Neural cell (in vitro differentiated cells): ENCODE measurements around the gene HSPBAP1. TPM values are rescaled to one million over a fixed set of nuclear protein-coding genes. Genes with fewer than 3 reads are reported as not detected.
"Not testable (repeated sequence)": the region's sequence is repeated elsewhere in the genome, so short reads cannot be mapped to it uniquely, and the experiment has no call there.

ENCODE experiments used
- H2AFZ ChIP-seq: fragments of 200-600, 300-800 bp; sonication (generic), shearing (Covaris generic); 2 replicates; pipeline ENCODE4 v1.6.0; 2014; ENCODE audit warnings: low read depth, mild to moderate bottlenecking, antibody characterized with exemption, low read length, moderate library complexity
- H3F3A ChIP-seq: fragments of 200-600 bp; shearing (Covaris generic); 2 replicates; pipeline ENCODE4 v1.6.1; 2016; ENCODE audit warnings: mild to moderate bottlenecking, moderate library complexity, mixed read lengths, antibody characterized with exemption, low read length; ENCODE audit not compliant: insufficient read depth, poor library complexity, severe bottlenecking
- H3K27ac ChIP-seq: fragments of 200-600, 300-800 bp; sonication (generic), shearing (Covaris generic); 2 replicates; pipeline ENCODE4 v1.5.1; 2014; ENCODE audit warnings: mild to moderate bottlenecking, low read length, moderate library complexity
- H3K27me3 ChIP-seq: fragments of 300-800, 200-600 bp; sonication (generic), shearing (Covaris generic); 2 replicates; pipeline ENCODE4 v1.6.0; 2014; ENCODE audit warnings: mild to moderate bottlenecking, low read depth, low read length, moderate library complexity; ENCODE audit not compliant: insufficient read depth
- H3K36me3 ChIP-seq: fragments of 300-800, 200-600 bp; sonication (generic), shearing (Covaris generic); 2 replicates; pipeline ENCODE4 v1.5.1; 2014; ENCODE audit warnings: mild to moderate bottlenecking, antibody characterized with exemption, low read length, moderate library complexity; ENCODE audit not compliant: insufficient read depth
- H3K4me2 ChIP-seq: fragments of 300-800, 200-600 bp; sonication (generic), shearing (Covaris generic); 2 replicates; pipeline ENCODE4 v1.6.0; 2014; ENCODE audit warnings: mild to moderate bottlenecking, low read length
- H3K4me3 ChIP-seq: fragments of 300-800, 200-600 bp; sonication (generic), shearing (Covaris generic); 2 replicates; pipeline ENCODE4 v1.5.1; 2014; ENCODE audit warnings: mild to moderate bottlenecking, low read length, moderate library complexity
- H3K79me2 ChIP-seq: fragments of 200-600 bp; shearing (Covaris generic); replicated peaks from 2 replicates; pipeline ENCODE4 v1.6.0; 2014; ENCODE audit warnings: mild to moderate bottlenecking, low read length, moderate library complexity; ENCODE audit not compliant: insufficient read depth
- H3K9ac ChIP-seq: fragments of 300-800, 200-600 bp; sonication (generic), shearing (Covaris generic); 2 replicates; pipeline ENCODE4 v1.6.1; 2016; ENCODE audit warnings: mild to moderate bottlenecking, low read length, mixed read lengths
- H3K9me2 ChIP-seq: fragments of 200-600 bp; shearing (Covaris generic); 2 replicates; pipeline ENCODE4 v1.6.1; 2016; ENCODE audit warnings: mild to moderate bottlenecking, low read length, mixed read lengths; ENCODE audit not compliant: insufficient read depth
- H3K9me3 ChIP-seq: fragments of 200-600, 300-800 bp; sonication (generic), shearing (Covaris generic); 2 replicates; pipeline ENCODE4 v1.6.1; 2016; ENCODE audit warnings: mild to moderate bottlenecking, mixed run types, low read length, moderate library complexity, mixed read lengths
- H4K20me1 ChIP-seq: fragments of 200-600 bp; shearing (Covaris generic); 2 replicates; pipeline ENCODE4 v1.6.1; 2016; ENCODE audit warnings: mild to moderate bottlenecking, mixed run types; ENCODE audit not compliant: insufficient read depth
- EP300 ChIP-seq: fragments of 450-650 bp; conservative IDR thresholded peaks from 2 replicates; pipeline ENCODE4 v1.6.1; 2014; ENCODE audit warnings: antibody characterized with exemption, mild to moderate bottlenecking, moderate library complexity; ENCODE audit not compliant: poor library complexity, severe bottlenecking
- EZH2 ChIP-seq: fragments of 200-600, 300-800 bp; shearing (Covaris generic), sonication (generic); IDR thresholded peaks from 2 replicates; pipeline ENCODE4 v1.6.1; 2014; ENCODE audit warnings: antibody characterized with exemption, low read length, borderline replicate concordance, mild to moderate bottlenecking; ENCODE audit not compliant: insufficient read depth, poor library complexity, severe bottlenecking
- MXI1 ChIP-seq: fragments of 450-650 bp; conservative IDR thresholded peaks from 2 replicates; pipeline ENCODE4 v1.6.1; 2014; ENCODE audit warnings: antibody characterized with exemption, mild to moderate bottlenecking; ENCODE audit not compliant: poor library complexity, severe bottlenecking
- POLR2AphosphoS5 ChIP-seq: IDR thresholded peaks from 2 replicates; pipeline ENCODE4 v1.6.1; 2012
- RAD21 ChIP-seq: fragments of 450-650 bp; conservative IDR thresholded peaks from 2 replicates; pipeline ENCODE4 v1.6.1; 2014; ENCODE audit warnings: antibody characterized with exemption, mild to moderate bottlenecking, moderate library complexity
- SMC3 ChIP-seq: fragments of 450-650 bp; conservative IDR thresholded peaks from 2 replicates; pipeline ENCODE4 v1.6.1; 2014; ENCODE audit warnings: antibody characterized with exemption, mild to moderate bottlenecking, moderate library complexity; ENCODE audit not compliant: poor library complexity
- TAF1 ChIP-seq: IDR thresholded peaks from 2 replicates; pipeline ENCODE4 v1.6.1; 2012; ENCODE audit warnings: low read depth
- polyA plus RNA-seq: library from polyadenylated mRNA; depleted of rRNA; stranded (reverse); fragments of >200 nt; gene quantifications from 2 replicates; pipeline ENCODE4 v1.2.3, GENCODE V29; 2014
- TF ChIP-seq, protein P1 (sequence below): IDR thresholded peaks from 2 replicates; pipeline ENCODE4 v1.6.1; 2012; ENCODE audit warnings: borderline replicate concordance
- TF ChIP-seq, protein P2 (sequence below): fragments of 450-650 bp; IDR thresholded peaks from 2 replicates; pipeline ENCODE4 v1.5.1; 2014; ENCODE audit warnings: antibody characterized with exemption, mild to moderate bottlenecking, moderate library complexity; ENCODE audit not compliant: poor library complexity, severe bottlenecking

The HSPBAP1 gene
- polyA plus RNA-seq, 1 donor from 2014 or later = 8.6 TPM

GRCh38 chr3:122714273-122714672 is 79.4 kb downstream of the HSPBAP1 start:
- TF ChIP-seq, protein P1, sequence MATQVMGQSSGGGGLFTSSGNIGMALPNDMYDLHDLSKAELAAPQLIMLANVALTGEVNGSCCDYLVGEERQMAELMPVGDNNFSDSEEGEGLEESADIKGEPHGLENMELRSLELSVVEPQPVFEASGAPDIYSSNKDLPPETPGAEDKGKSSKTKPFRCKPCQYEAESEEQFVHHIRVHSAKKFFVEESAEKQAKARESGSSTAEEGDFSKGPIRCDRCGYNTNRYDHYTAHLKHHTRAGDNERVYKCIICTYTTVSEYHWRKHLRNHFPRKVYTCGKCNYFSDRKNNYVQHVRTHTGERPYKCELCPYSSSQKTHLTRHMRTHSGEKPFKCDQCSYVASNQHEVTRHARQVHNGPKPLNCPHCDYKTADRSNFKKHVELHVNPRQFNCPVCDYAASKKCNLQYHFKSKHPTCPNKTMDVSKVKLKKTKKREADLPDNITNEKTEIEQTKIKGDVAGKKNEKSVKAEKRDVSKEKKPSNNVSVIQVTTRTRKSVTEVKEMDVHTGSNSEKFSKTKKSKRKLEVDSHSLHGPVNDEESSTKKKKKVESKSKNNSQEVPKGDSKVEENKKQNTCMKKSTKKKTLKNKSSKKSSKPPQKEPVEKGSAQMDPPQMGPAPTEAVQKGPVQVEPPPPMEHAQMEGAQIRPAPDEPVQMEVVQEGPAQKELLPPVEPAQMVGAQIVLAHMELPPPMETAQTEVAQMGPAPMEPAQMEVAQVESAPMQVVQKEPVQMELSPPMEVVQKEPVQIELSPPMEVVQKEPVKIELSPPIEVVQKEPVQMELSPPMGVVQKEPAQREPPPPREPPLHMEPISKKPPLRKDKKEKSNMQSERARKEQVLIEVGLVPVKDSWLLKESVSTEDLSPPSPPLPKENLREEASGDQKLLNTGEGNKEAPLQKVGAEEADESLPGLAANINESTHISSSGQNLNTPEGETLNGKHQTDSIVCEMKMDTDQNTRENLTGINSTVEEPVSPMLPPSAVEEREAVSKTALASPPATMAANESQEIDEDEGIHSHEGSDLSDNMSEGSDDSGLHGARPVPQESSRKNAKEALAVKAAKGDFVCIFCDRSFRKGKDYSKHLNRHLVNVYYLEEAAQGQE = no peak
- TF ChIP-seq SMC3 (no peak), POLR2AphosphoS5 (no peak), EZH2 (no peak), MXI1 (no peak), RAD21 (no peak), EP300 (no peak), TAF1 (no peak)
- TF ChIP-seq, protein P2, sequence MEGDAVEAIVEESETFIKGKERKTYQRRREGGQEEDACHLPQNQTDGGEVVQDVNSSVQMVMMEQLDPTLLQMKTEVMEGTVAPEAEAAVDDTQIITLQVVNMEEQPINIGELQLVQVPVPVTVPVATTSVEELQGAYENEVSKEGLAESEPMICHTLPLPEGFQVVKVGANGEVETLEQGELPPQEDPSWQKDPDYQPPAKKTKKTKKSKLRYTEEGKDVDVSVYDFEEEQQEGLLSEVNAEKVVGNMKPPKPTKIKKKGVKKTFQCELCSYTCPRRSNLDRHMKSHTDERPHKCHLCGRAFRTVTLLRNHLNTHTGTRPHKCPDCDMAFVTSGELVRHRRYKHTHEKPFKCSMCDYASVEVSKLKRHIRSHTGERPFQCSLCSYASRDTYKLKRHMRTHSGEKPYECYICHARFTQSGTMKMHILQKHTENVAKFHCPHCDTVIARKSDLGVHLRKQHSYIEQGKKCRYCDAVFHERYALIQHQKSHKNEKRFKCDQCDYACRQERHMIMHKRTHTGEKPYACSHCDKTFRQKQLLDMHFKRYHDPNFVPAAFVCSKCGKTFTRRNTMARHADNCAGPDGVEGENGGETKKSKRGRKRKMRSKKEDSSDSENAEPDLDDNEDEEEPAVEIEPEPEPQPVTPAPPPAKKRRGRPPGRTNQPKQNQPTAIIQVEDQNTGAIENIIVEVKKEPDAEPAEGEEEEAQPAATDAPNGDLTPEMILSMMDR = no peak
- Histone ChIP-seq H3K4me3 (no peak overlapping the region), H3K9ac (no peak overlapping the region)

GRCh38 chr3:122710616-122711251 is 82.9 kb downstream of the HSPBAP1 start:
- H4K20me1 ChIP-seq, H3K27me3 ChIP-seq, H3F3A ChIP-seq, H3K9ac ChIP-seq, H3K27ac ChIP-seq, H3K9me2 ChIP-seq, H2AFZ ChIP-seq, H3K4me3 ChIP-seq, H3K36me3 ChIP-seq, H3K79me2 ChIP-seq, H3K9me3 ChIP-seq, H3K4me2 ChIP-seq: not testable (repeated sequence)

More at GRCh38 chr3:122714273-122714672, 79.4 kb downstream of the HSPBAP1 start:
- Histone ChIP-seq H3K9me3 (no peaks in the 10 kb centered on the region), H3F3A (no peaks in the 10 kb centered on the region), H3K9me2 (no peaks in the 10 kb centered on the region), H3K27ac (no peak overlapping the region), H4K20me1 (no peaks in the 10 kb centered on the region), H3K36me3 (no peaks in the 10 kb centered on the region), H2AFZ (no peak overlapping the region), H3K4me2 (no peak overlapping the region), H3K27me3 (no peaks in the 10 kb centered on the region), H3K79me2 (no peaks in the 10 kb centered on the region)

DNA sequence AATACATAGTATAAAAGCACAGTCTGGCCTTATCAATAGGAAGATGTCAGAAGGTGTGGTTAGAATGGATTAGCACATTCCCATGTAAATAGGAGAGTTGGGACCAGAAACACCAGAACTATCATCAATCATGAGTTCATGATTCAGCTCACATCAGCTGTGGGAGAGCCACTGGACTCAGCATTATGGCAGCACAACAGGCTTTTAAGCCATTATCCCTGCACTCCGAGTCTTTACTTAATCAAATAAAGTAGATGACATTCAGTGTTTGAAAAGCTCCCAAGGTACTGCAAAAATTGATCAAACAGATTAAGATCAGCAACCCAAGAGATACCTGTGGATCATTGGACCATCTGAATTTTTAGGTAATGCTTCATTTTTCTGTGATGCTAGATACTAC is 88.3 kb downstream of the HSPBAP1 start:
- Histone ChIP-seq H3K79me2 (no peaks in the 10 kb centered on the region), H4K20me1 (no peaks in the 10 kb centered on the region), H3K9me2 (no peaks in the 10 kb centered on the region), H3K4me2 (no peak overlapping the region), H3K9ac (no peak overlapping the region), H2AFZ (no peak overlapping the region), H3K27me3 (no peaks in the 10 kb centered on the region), H3K4me3 (no peak overlapping the region), H3K9me3 (no peaks in the 10 kb centered on the region), H3K27ac (no peak overlapping the region), H3K36me3 (no peaks in the 10 kb centered on the region), H3F3A (no peaks in the 10 kb centered on the region)
- TF ChIP-seq RAD21 = no peak
- TF ChIP-seq EP300 = no peak
- no peak for TF ChIP-seq MXI1
- TF ChIP-seq, protein P1 = no peak
- TF ChIP-seq, protein P2 = no peak
